Esophagus squamous epithelium (tissue), 5 donors: ENCODE results near the gene PLCB3. TPM values are rescaled to one million over a fixed set of nuclear protein-coding genes. Genes with fewer than 3 reads are reported as not detected.

Experiments used
- DNase-seq: peaks from one replicate; lab custom pipeline; 2025; lab: John Stamatoyannopoulos, UW
- H3K27ac ChIP-seq, 4 donors: fragments of 200-600 bp; sonication (generic); one replicate each; pipeline ENCODE4 v1.5.1; 2016 to 2019; ENCODE audit warnings: mild to moderate bottlenecking in 1 of 4
- H3K27me3 ChIP-seq, 4 donors: fragments of 200-600 bp; sonication (generic); 1 replicate in 3 of 4; 2 replicates in 1 of 4; pipeline versions ENCODE4 v1.5.1 to v1.6.0; 2017 to 2021; ENCODE audit warnings: antibody characterized with exemption in 1 of 4
- H3K36me3 ChIP-seq, 3 donors: fragments of 200-600 bp; sonication (generic); one replicate each; pipeline ENCODE4 v1.5.1; 2016 to 2019
- H3K4me1 ChIP-seq, 3 donors: fragments of 200-600 bp; sonication (generic); one replicate each; pipeline ENCODE4 v1.5.1; 2017 to 2019
- H3K4me3 ChIP-seq, 4 donors: fragments of 200-600 bp; sonication (generic); 1 replicate in 3 of 4; 2 replicates in 1 of 4; pipeline ENCODE4 v1.5.1; 2016 to 2019; ENCODE audit warnings: mild to moderate bottlenecking in 2 of 4, moderate library complexity in 1 of 4
- H3K9me3 ChIP-seq, 3 donors: fragments of 200-600 bp; sonication (generic); one replicate each; pipeline ENCODE4 v1.5.1; 2016 to 2019
- CTCF ChIP-seq, 6 experiments: fragments of 450-650 bp in 4 of 6; fragments of 200-600 bp in 2 of 6; sonication (generic) in 2 of 6; IDR thresholded peaks; one replicate each; pipeline ENCODE4 v1.5.1; 2016 to 2019; ENCODE audit warnings: antibody characterized with exemption in 6 of 6, mild to moderate bottlenecking in 4 of 6, moderate library complexity in 4 of 6
- POLR2A ChIP-seq, 4 donors: fragments of 450-650 bp; IDR thresholded peaks; one replicate each; pipeline ENCODE4 v1.6.1; 2017; ENCODE audit warnings: antibody characterized with exemption in 4 of 4, mild to moderate bottlenecking in 4 of 4, moderate library complexity in 3 of 4
- WGBS, 2 donors: methylation state at CpG; one replicate each; pipeline ENCODE4 v1.1.5; 2018; 5-methylcytosine and 5-hydroxymethylcytosine counted together
- intact Hi-C: fragments of 100-400 bp; cut with DNase I; formaldehyde crosslinking; loops from one replicate; pipeline ENCODE4 v1.15.0; 2022
- total RNA-seq, 4 donors: library from RNA; depleted of rRNA; stranded (reverse); fragments of >200 nt; gene quantifications; one replicate each; pipeline ENCODE4 v1.1.0, GENCODE V29; 2016
- donor health status: DM: yes; HTN: yes; CAD: no.

The PLCB3 gene
- total RNA-seq, 4 donors from 2014 or later, result 29.8 to 54.5 (median 42.4) TPM

GRCh38 chr11:64266339-64266738 lies 15.0 kb downstream of the PLCB3 start:
- H3K27me3 ChIP-seq, result no peaks in the 10 kb centered on the region
- no peaks in the 10 kb centered on the region for H3K9me3 ChIP-seq
- no peak overlapping the region for H3K4me3 ChIP-seq
- no peak for DNase-seq
- TF ChIP-seq POLR2A (IDR thresholded peaks at IDR 0.05), result no peak
- H3K36me3 ChIP-seq, result peaks cover 31 to 58% (median 33%) of the 10 kb centered on the region in 3 donors
- intact Hi-C loops, result no loop called here
- peak overlapping the region in 3 of 4 donors; percentile 98 to 99 (median 98) for H3K27ac ChIP-seq
- peaks cover 25 to 45% (median 27%) of the 10 kb centered on the region in 3 donors for H3K4me1 ChIP-seq
- 58 to 61% methylated on average over 10 to 15 of the region's 15 CpGs for WGBS, 2 donors

GRCh38 chr11:64267207-64267945 lies 16.0 kb downstream of the PLCB3 start:
- TF ChIP-seq POLR2A (IDR thresholded peaks at IDR 0.05) (no peak), CTCF (IDR thresholded peaks at IDR 0.05) (no peak)
- intact Hi-C loops, result no loop called here
- no peaks in the 10 kb centered on the region for H3K27me3 ChIP-seq
- H3K4me3 ChIP-seq, result no peak overlapping the region
- 47 to 64% methylated on average over 13 to 15 of the region's 27 CpGs for WGBS, 2 donors
- H3K9me3 ChIP-seq, result no peaks in the 10 kb centered on the region
- H3K27ac ChIP-seq, result peak overlapping the region; percentile 98 to 99 (median 98)
- H3K4me1 ChIP-seq, result peaks cover 31 to 54% (median 32%) of the 10 kb centered on the region in 3 donors
- DNase-seq, result no peak
- H3K36me3 ChIP-seq, result peaks cover 23 to 48% (median 27%) of the 10 kb centered on the region in 3 donors

GRCh38 chr11:64268025-64268892 lies 16.9 kb downstream of the PLCB3 start:
- DNase-seq, result no peak
- Histone ChIP-seq H3K9me3 (no peaks in the 10 kb centered on the region), H3K27me3 (no peaks in the 10 kb centered on the region), H3K4me1 (peaks cover 31 to 57% (median 32%) of the 10 kb centered on the region in 3 donors), H3K4me3 (peak overlapping the region in 3 of 4 donors; percentile 58 to 87 (median 82)), H3K27ac (peak overlapping the region; percentile 98 to 99 (median 98)), H3K36me3 (peaks cover 16 to 39% (median 20%) of the 10 kb centered on the region in 3 donors)
- TF ChIP-seq CTCF (IDR thresholded peaks at IDR 0.05), result no peak
- no peak for TF ChIP-seq POLR2A (IDR thresholded peaks at IDR 0.05)
- WGBS, 2 donors, result 29 to 49% methylated on average over 8 to 13 of the region's 23 CpGs
- intact Hi-C loops, result no loop called here

GRCh38 chr11:64268893-64269539 lies 17.7 kb downstream of the PLCB3 start:
- Histone ChIP-seq H3K36me3 (peaks cover 9 to 34% (median 12%) of the 10 kb centered on the region in 3 donors), H3K27ac (peak overlapping the region; percentile 98 to 99 (median 98)), H3K4me1 (peaks cover 31 to 63% (median 32%) of the 10 kb centered on the region in 3 donors), H3K9me3 (no peaks in the 10 kb centered on the region), H3K4me3 (peak overlapping the region; percentile 58 to 87 (median 76)), H3K27me3 (no peaks in the 10 kb centered on the region)
- no peak for DNase-seq
- intact Hi-C loops, result no loop called here
- 0 to 2% methylated on average over 7 to 10 of the region's 34 CpGs for WGBS, 2 donors
- TF ChIP-seq POLR2A (IDR thresholded peaks at IDR 0.05), result no peak
- no peak for TF ChIP-seq CTCF (IDR thresholded peaks at IDR 0.05)

GRCh38 chr11:64269540-64270220 lies 18.4 kb downstream of the PLCB3 start:
- intact Hi-C loops, result no loop called here
- WGBS, 2 donors, result 0% methylated on average over 6 to 12 of the region's 58 CpGs
- H3K4me1 ChIP-seq, result peaks cover 31 to 63% (median 32%) of the 10 kb centered on the region in 3 donors
- peaks cover 4 to 30% (median 9%) of the 10 kb centered on the region in 3 donors for H3K36me3 ChIP-seq
- no peaks in the 10 kb centered on the region for H3K27me3 ChIP-seq
- TF ChIP-seq POLR2A (IDR thresholded peaks at IDR 0.05), result peak in 3 of 4 donors; percentile 17 to 55 (median 29)
- TF ChIP-seq CTCF (IDR thresholded peaks at IDR 0.05), result peak in 3 of 6 experiments; percentile 7 to 27 (median 10)
- no peaks in the 10 kb centered on the region for H3K9me3 ChIP-seq
- H3K4me3 ChIP-seq, result peak overlapping the region; percentile 58 to 87 (median 76)
- DNase-seq, result peak; percentile 83
- peak overlapping the region; percentile 98 to 99 (median 98) for H3K27ac ChIP-seq
